Hepatocyte (in vitro differentiated cells): ENCODE data around the gene PCDHGA6.

ENCODE experiments used
- CTCF ChIP-seq: fragments of 200-600 bp; sonication (generic); IDR thresholded peaks from 2 replicates; pipeline ENCODE4 v1.5.1; 2016; ENCODE audit warnings: antibody characterized with exemption, mild to moderate bottlenecking; ENCODE audit not compliant: poor library complexity
- EZH2phosphoT487 ChIP-seq: fragments of 200-600 bp; sonication (generic); IDR thresholded peaks from one replicate; pipeline ENCODE4 v1.6.1; 2018; ENCODE audit warnings: antibody characterized with exemption, mild to moderate bottlenecking, low read depth, moderate library complexity; ENCODE audit not compliant: unreplicated experiment, severe bottlenecking

- TF ChIP-seq CTCF (no peak), EZH2phosphoT487 (no peak)
Measured at GRCh38 chr5:141330299-141331080, 43.2 kb upstream of the PCDHGA6 start, which contains the start of gene PCDHGA1.
